Liver (tissue), 3 donors: ENCODE measurements around the gene FSIP1.

Experiments
- CTCF ChIP-seq: fragments of 150-350 bp; IDR thresholded peaks from 2 replicates; pipeline ENCODE4 v1.5.1; 2017; ENCODE audit warnings: improper control_type of control experiment, low read depth, low read length; ENCODE audit not compliant: missing input control
- FOXA1 ChIP-seq: IDR thresholded peaks from 2 replicates; pipeline ENCODE4 v1.6.1; 2016; ENCODE audit warnings: antibody characterized with exemption
- FOXA2 ChIP-seq: IDR thresholded peaks from 2 replicates; pipeline ENCODE4 v1.6.1; 2016; ENCODE audit warnings: antibody characterized with exemption
- GABPA ChIP-seq, 2 donors: IDR thresholded peaks in 1 of 2; conservative IDR thresholded peaks in 1 of 2; 2 replicates each; pipeline ENCODE4 v1.6.1; 2016; ENCODE audit warnings: antibody characterized with exemption in 2 of 2, mild to moderate bottlenecking in 1 of 2, moderate library complexity in 1 of 2
- MAX ChIP-seq: IDR thresholded peaks from 2 replicates; pipeline ENCODE4 v1.6.1; 2016; ENCODE audit warnings: antibody characterized with exemption
- RAD21 ChIP-seq, 2 donors: IDR thresholded peaks; 2 replicates each; pipeline ENCODE4 v1.6.1; 2016; ENCODE audit warnings: antibody characterized with exemption in 2 of 2, mild to moderate bottlenecking in 2 of 2
- REST ChIP-seq: IDR thresholded peaks from 2 replicates; pipeline ENCODE4 v1.6.1; 2016; ENCODE audit warnings: antibody characterized with exemption, mild to moderate bottlenecking
- SP1 ChIP-seq: IDR thresholded peaks from 2 replicates; pipeline ENCODE4 v1.6.1; 2018; ENCODE audit warnings: antibody characterized with exemption, mild to moderate bottlenecking
- TAF1 ChIP-seq: conservative IDR thresholded peaks from 2 replicates; pipeline ENCODE4 v1.6.1; 2016; ENCODE audit warnings: antibody characterized with exemption, mild to moderate bottlenecking
- YY1 ChIP-seq: IDR thresholded peaks from 2 replicates; pipeline ENCODE4 v1.6.1; 2016; ENCODE audit warnings: antibody characterized with exemption, mild to moderate bottlenecking
- donor health status: healthy.
- donor health status: healthy.

GRCh38 chr15:39631357-39631756 lies 151.3 kb downstream of the FSIP1 start:
- TF ChIP-seq MAX (no peak), CTCF (no peak), YY1 (no peak), FOXA1 (no peak), TAF1 (no peak), SP1 (no peak), FOXA2 (no peak), GABPA (IDR thresholded peaks at IDR 0.05 in 1 of 2, conservative IDR thresholded peaks at IDR 0.05 in 1 of 2) (no peak), RAD21 (IDR thresholded peaks at IDR 0.05) (no peak), REST (no peak)
